PC-3 (cell line): ENCODE data around the gene MAGI2.

ENCODE experiments used
- CTCF ChIP-seq: fragments of 300-600 bp; sonication (generic); conservative IDR thresholded peaks from 2 replicates; pipeline ENCODE4 v1.5.1; 2017; ENCODE audit warnings: antibody characterized with exemption, low read depth, mild to moderate bottlenecking, low read length
- EZH2phosphoT487 ChIP-seq: fragments of 300-600 bp; sonication (generic); IDR thresholded peaks from 2 replicates; pipeline ENCODE4 v1.6.1; 2018; ENCODE audit warnings: mild to moderate bottlenecking, antibody characterized with exemption, low read length, borderline replicate concordance

GRCh38 chr7:78153285-78153684, 1300.2 kb downstream of the MAGI2 start:
- TF ChIP-seq CTCF (no peak), EZH2phosphoT487 (no peak)
